ENCODE results near the gene TMEM82. TPM values are rescaled to one million over a fixed set of nuclear protein-coding genes. Genes with fewer than 3 reads are reported as not detected.

TMEM82 gene
- total and polyA plus RNA-seq, 2 of the 13 experiments (the other 11 are each of a cell fraction or from before 2014, with no cell fraction given): 0.24 to 0.97 TPM

DNA sequence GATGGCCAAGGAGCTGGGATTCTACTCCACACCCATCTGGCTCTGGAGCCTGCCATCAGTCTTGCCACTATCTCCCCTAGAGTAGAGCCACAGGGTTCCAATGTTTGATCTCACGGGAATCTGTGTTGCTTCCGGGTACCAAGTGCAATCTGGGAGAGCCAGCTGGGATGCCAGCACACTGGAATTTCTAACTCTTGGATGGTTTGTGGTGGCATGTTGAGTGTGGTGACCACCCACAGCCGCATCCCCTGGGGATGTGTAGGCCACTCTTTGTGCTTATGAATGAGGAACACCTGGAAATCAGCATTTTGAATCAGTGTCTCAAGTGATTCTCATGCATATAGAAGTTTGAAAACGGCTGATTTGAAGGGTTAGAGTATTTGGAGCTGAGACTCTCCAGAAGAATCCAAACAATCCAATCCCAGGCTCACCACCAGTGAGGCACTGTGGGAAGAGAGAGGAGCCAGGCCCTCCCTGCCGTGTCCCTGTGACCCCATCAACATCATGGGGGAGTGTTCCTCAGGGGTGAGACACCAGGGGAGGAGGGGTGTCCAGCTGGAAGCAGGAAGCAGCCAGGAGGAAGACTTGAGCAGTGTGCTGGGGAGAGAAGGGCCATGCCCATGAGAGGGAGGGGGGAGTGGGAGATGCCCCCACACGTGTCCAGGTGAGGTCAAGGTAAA is 29.7 kb downstream of the TMEM82 start:
- no peak for DNase-seq (ENCODE audit: low spot score)
- CTCF ChIA-PET (ENCODE audit: low intra/inter-chr PET ratio, low total read pairs): no interaction called here
- no peak overlapping the region for H3K4me3 ChIP-seq (replicated peaks in 1 of 3; ENCODE audit: insufficient read depth in 1 of 3, low read depth in 2 of 3, low read length in 3 of 3)
- H3K9ac ChIP-seq (ENCODE audit: insufficient read depth, low read depth, low read length): no peak overlapping the region
- WGBS (ENCODE audit: low lambda C conversion rate): 87% methylated on average over 6 of the region's 6 CpGs
- H3K79me2 ChIP-seq (ENCODE audit: insufficient read depth, low read length): no peaks in the 10 kb centered on the region
- no peak overlapping the region for H3K4me2 ChIP-seq (ENCODE audit: low read depth, low read length)
- no peak overlapping the region for H2AFZ ChIP-seq (ENCODE audit: low read length)
- POLR2A ChIA-PET: interaction anchor here (1.0 kb wide), 1 partner anchor 8 kb away, joined by 3 read pairs; no protein-coding TSS in a partner anchor
- 0 out of 2 replicates have a peak, but pooled peaks cover 6% of the 10 kb centered on the region for H3K4me1 ChIP-seq (ENCODE audit: insufficient read depth, low read length)
- no peak for FAIRE-seq
- in situ Hi-C loops (cut with HindIII; ENCODE audit: extremely low pct_ligation_motif_present, low pct_unique_long_range_greater_than_20kb): no loop called here
- intact Hi-C loops (cut with micrococcal nuclease; ENCODE audit: unreplicated experiment): no loop called here
- H4K20me1 ChIP-seq (ENCODE audit: insufficient read depth, low read length): no peaks in the 10 kb centered on the region
- no peaks in the 10 kb centered on the region for H3K27me3 ChIP-seq (ENCODE audit: control insufficient read depth in 1 of 2, insufficient read depth in 2 of 2, low read length in 2 of 2)
- no peak overlapping the region for H3K27ac ChIP-seq (ENCODE audit: extremely low read length, insufficient read depth, low read length)
- no peaks in the 10 kb centered on the region for H3K9me3 ChIP-seq (ENCODE audit: low read length)
- ATAC-seq: no peak
- H3K36me3 ChIP-seq (replicated peaks in 1 of 2; ENCODE audit: control insufficient read depth in 1 of 2, insufficient read depth in 2 of 2, low read length in 2 of 2): peaks cover 4 to 6% of the 10 kb centered on the region in 2 experiments; a peak in 3 of 5 replicates
- no TSS peak for BruUV-seq (replicated peaks)
- TF ChIP-seq TOPORS (CRISPR knock-in tag; IDR thresholded peaks at IDR 0.05) (no peak), FOSL2 (CRISPR knock-in tag; IDR thresholded peaks at IDR 0.05) (no peak), SNAPC2 (CRISPR knock-in tag; IDR thresholded peaks at IDR 0.05) (no peak), MED1 (CRISPR knock-in tag; IDR thresholded peaks at IDR 0.05) (no peak), ZNF160 (CRISPR knock-in tag; IDR thresholded peaks at IDR 0.05) (no peak), ZNF781 (CRISPR knock-in tag; IDR thresholded peaks at IDR 0.05; ENCODE audit: borderline replicate concordance, not compliant biosample characterization) (no peak), FLYWCH1 (CRISPR knock-in tag; IDR thresholded peaks at IDR 0.05) (no peak), SPEN (CRISPR knock-in tag; IDR thresholded peaks at IDR 0.05; ENCODE audit: low read depth) (no peak), ONECUT2 (CRISPR knock-in tag; IDR thresholded peaks at IDR 0.05) (no peak), MAZ (IDR thresholded peaks at IDR 0.05; ENCODE audit: borderline replicate concordance, low read depth, low read length) (no peak), MAZ (CRISPR knock-in tag; IDR thresholded peaks at IDR 0.05; ENCODE audit: low read depth) (no peak), MLLT10 (CRISPR knock-in tag; IDR thresholded peaks at IDR 0.05) (no peak), ZNF883 (CRISPR knock-in tag; IDR thresholded peaks at IDR 0.05; ENCODE audit: not compliant biosample characterization) (no peak), ELF3 (CRISPR knock-in tag; IDR thresholded peaks at IDR 0.05) (no peak)
- TF ChIP-seq, protein P1, sequence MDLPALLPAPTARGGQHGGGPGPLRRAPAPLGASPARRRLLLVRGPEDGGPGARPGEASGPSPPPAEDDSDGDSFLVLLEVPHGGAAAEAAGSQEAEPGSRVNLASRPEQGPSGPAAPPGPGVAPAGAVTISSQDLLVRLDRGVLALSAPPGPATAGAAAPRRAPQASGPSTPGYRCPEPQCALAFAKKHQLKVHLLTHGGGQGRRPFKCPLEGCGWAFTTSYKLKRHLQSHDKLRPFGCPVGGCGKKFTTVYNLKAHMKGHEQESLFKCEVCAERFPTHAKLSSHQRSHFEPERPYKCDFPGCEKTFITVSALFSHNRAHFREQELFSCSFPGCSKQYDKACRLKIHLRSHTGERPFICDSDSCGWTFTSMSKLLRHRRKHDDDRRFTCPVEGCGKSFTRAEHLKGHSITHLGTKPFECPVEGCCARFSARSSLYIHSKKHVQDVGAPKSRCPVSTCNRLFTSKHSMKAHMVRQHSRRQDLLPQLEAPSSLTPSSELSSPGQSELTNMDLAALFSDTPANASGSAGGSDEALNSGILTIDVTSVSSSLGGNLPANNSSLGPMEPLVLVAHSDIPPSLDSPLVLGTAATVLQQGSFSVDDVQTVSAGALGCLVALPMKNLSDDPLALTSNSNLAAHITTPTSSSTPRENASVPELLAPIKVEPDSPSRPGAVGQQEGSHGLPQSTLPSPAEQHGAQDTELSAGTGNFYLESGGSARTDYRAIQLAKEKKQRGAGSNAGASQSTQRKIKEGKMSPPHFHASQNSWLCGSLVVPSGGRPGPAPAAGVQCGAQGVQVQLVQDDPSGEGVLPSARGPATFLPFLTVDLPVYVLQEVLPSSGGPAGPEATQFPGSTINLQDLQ (CRISPR knock-in tag; IDR thresholded peaks at IDR 0.05): no peak
- TF ChIP-seq, protein P2, sequence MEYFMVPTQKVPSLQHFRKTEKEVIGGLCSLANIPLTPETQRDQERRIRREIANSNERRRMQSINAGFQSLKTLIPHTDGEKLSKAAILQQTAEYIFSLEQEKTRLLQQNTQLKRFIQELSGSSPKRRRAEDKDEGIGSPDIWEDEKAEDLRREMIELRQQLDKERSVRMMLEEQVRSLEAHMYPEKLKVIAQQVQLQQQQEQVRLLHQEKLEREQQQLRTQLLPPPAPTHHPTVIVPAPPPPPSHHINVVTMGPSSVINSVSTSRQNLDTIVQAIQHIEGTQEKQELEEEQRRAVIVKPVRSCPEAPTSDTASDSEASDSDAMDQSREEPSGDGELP (IDR thresholded peaks at IDR 0.05; ENCODE audit: borderline replicate concordance, low read depth): no peak
- TF ChIP-seq, protein P3, sequence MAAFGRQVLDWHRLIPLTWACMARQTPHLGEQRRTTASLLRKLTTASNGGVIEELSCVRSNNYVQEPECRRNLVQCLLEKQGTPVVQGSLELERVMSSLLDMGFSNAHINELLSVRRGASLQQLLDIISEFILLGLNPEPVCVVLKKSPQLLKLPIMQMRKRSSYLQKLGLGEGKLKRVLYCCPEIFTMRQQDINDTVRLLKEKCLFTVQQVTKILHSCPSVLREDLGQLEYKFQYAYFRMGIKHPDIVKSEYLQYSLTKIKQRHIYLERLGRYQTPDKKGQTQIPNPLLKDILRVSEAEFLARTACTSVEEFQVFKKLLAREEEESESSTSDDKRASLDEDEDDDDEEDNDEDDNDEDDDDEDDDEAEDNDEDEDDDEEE (CRISPR knock-in tag; IDR thresholded peaks at IDR 0.05): no peak
- TF ChIP-seq, protein P4, sequence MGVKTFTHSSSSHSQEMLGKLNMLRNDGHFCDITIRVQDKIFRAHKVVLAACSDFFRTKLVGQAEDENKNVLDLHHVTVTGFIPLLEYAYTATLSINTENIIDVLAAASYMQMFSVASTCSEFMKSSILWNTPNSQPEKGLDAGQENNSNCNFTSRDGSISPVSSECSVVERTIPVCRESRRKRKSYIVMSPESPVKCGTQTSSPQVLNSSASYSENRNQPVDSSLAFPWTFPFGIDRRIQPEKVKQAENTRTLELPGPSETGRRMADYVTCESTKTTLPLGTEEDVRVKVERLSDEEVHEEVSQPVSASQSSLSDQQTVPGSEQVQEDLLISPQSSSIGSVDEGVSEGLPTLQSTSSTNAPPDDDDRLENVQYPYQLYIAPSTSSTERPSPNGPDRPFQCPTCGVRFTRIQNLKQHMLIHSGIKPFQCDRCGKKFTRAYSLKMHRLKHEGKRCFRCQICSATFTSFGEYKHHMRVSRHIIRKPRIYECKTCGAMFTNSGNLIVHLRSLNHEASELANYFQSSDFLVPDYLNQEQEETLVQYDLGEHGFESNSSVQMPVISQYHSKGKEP (CRISPR knock-in tag; IDR thresholded peaks at IDR 0.05): no peak
